ENCODE data around the gene NDUFS6.

The NDUFS6 gene

DNA sequence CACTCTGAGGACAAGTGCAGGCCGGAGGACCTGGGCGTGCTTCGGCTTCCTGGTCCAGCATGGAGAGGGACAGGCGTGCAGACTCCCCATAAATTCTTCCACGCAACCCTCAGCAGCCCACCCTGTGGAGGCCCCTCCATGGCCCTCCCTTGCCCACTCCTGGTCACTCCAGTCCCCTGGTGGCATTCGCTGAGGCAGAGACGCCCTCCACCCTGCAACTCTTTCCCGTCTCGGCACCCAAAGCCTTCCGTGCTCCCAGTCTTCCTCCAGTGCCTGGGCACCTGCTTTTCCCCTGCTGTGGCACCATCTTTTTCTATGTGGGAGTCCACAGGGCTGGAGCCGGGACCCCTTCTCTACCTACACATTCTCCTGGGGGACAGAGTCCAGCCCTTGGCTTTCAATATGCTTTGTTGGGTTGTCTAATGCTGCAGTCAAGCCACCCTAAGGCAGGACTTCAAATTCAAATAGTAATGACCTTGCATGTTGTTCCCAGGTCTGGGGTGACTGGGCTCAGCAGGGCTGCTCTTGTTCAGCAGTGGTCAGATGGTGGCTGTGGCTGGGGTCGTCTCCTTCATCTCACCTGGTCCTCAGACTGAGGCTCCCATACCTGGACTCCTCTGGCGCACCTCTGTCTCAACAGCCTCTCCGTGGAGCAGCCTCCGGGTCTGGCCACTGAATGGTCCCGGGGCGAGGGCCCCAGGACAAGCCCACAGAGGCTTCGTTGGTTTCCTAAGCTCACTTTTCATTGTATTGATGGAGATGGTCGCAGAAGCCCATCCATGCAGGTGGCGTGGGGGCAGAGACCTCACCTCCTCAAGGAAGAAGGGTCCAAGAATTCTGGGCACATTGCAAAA lies 16.8 kb upstream of the NDUFS6 start:
- FAIRE-seq = no peak
- TF ChIP-seq, protein P1, sequence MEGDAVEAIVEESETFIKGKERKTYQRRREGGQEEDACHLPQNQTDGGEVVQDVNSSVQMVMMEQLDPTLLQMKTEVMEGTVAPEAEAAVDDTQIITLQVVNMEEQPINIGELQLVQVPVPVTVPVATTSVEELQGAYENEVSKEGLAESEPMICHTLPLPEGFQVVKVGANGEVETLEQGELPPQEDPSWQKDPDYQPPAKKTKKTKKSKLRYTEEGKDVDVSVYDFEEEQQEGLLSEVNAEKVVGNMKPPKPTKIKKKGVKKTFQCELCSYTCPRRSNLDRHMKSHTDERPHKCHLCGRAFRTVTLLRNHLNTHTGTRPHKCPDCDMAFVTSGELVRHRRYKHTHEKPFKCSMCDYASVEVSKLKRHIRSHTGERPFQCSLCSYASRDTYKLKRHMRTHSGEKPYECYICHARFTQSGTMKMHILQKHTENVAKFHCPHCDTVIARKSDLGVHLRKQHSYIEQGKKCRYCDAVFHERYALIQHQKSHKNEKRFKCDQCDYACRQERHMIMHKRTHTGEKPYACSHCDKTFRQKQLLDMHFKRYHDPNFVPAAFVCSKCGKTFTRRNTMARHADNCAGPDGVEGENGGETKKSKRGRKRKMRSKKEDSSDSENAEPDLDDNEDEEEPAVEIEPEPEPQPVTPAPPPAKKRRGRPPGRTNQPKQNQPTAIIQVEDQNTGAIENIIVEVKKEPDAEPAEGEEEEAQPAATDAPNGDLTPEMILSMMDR (IDR thresholded peaks at IDR 0.05; ENCODE audit: insufficient read depth, missing control alignments) = no peak
- DNase-seq (ENCODE audit: insufficient read length, low spot score) = no peak

DNA sequence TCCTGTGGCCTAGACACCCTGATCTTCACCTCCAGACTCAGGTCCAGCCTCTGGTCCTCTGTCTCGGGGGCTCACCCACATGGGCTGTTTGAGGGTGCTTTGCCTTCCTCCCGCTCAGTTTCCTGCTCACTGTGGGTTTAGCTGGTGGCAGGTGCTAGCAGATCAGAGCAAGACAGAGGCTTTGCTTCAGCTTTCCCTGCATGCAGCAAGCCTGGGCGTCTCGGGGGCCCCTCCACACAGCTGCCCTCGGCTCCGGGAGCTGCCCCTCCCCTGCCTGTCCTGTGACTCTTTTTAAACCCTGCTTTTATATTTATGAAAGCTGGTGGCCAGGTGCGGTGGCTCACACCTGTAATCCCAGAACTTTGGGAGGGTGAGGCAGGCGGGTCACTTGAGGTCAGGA lies 16.1 kb upstream of the NDUFS6 start:
- FAIRE-seq (no peak), DNase-seq (ENCODE audit: insufficient read length, low spot score) (no peak)
- TF ChIP-seq, protein P1 (IDR thresholded peaks at IDR 0.05; ENCODE audit: insufficient read depth, missing control alignments) = no peak

DNA sequence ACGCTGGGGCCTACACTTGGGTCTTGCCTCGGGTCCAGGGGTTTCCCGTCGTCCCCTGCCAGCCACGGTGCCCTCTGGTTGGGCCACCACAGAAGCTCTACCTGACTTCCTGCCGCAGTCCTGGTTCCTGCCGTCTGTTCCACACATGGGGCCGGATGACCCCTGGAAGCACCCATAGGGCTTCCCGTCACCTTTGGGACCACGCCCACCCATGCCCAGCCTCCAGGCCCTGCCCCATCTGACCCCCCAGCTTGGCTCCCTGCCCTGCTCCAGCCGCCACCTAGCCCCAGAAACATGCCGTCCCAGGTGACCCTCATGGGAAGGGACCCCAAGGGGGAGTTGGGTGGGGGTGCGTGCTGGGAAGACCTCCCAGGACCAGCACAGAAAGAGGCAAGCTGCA lies 15.2 kb upstream of the NDUFS6 start:
- FAIRE-seq (no peak), DNase-seq (ENCODE audit: insufficient read length, low spot score) (no peak)
- TF ChIP-seq, protein P1 (IDR thresholded peaks at IDR 0.05; ENCODE audit: insufficient read depth, missing control alignments) = no peak

DNA sequence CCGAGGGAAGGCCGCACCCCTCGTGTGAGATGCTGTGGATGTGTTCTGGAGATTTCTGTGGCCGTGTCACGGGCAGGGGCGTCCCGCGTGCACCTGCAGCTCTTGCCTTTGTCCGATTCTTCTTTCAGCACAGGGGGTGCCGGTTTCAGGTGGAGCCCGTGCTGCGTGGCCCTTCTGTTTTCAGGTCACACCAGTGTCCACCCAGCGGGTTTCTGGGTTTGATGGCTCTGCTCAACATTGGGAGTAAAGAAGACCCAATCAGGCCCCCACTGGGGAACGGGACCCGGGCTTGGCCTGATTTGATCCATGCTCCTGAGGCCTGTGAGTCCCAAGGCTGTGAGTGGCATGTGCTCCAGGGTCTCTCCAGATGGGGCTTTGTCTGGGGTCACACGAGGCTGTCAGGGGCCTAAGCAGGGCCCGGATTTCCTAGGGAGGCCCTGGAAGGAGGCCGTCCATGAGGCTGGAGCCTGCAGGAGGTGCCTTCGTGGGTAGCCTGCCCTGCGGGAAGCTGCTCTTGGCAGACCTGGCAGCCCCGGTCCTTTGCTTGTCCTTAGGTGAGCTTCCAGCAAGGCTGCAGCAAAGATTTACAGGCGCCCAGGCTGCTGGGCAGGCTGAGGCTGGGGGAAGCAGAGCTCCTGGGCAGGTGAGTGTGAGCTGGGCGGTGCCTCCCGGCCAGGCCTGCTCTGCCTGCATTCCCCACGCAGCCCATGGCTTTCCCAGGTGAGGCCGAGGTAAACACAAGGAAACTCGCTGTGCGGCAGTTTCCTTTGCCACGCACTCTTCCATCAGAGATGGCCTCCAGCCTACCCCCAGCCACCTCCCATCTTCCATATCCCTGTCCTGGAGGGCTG lies 14.4 kb upstream of the NDUFS6 start:
- TF ChIP-seq, protein P1 (IDR thresholded peaks at IDR 0.05; ENCODE audit: insufficient read depth, missing control alignments) = no peak
- no peak for FAIRE-seq
- no peak for DNase-seq (ENCODE audit: insufficient read length, low spot score)

DNA sequence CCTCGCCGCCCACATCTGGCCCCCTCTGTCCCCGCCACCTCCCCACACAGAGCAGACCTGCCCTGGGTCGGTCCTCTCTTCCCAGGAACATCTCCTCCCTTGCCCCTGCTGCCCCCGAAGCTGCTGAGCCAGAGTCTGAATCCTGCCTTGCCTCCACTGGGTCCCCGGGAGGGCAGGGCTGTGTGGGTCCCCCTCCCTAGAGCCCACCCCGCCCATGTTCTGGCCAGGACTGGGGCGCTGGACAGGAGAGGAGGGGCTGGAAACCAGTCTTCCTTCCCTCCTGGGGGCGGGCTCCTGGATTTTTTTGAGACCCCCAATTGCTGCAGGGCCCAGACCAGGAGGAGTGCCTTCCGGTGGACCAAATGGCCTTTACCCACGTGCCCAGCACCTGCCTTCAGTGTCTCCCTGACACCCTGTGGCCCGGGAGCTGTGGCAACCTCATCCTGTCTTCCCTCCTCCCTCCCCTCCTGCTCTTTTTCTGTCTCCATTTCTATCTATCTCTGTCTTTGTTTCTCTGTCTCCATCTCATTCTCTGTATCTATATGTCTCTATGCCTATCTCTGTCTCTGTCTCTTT lies 13.6 kb upstream of the NDUFS6 start:
- TF ChIP-seq, protein P1 (IDR thresholded peaks at IDR 0.05; ENCODE audit: insufficient read depth, missing control alignments) = no peak
- no peak for FAIRE-seq
- DNase-seq (ENCODE audit: insufficient read length, low spot score) = no peak

DNA sequence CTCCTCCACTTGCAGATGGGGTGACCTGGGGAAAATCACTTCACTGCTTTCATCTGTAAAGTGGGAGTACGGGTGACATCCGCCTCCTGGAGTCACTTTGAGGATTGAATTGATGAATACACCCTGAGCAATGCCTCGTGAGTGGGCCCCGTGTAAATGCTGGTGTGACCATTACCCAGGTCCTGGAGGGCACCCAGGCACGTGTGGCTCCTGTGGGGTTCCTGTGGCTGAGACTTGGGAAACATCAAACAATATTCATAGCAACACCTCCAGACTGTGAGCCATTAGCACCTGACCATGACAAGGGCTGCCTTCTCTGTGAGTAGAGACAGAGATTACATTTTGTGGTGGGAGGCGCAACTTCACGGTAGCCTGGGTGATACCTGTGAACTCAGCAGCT lies 13.0 kb upstream of the NDUFS6 start:
- TF ChIP-seq, protein P1 (IDR thresholded peaks at IDR 0.05; ENCODE audit: insufficient read depth, missing control alignments) = no peak
- FAIRE-seq = no peak

More for the DNA sequence above, 13.0 kb upstream of the NDUFS6 start:
- no peak for DNase-seq (ENCODE audit: insufficient read length, low spot score)

Measured in D721Med (cell line).